ENCODE data around the gene PTPRO. TPM values are rescaled to one million over a fixed set of nuclear protein-coding genes. Genes with fewer than 3 reads are reported as not detected.

The PTPRO gene
- total RNA-seq, 4 donors from 2014 or later, result 0.19 to 0.94 (median 0.70) TPM

DNA sequence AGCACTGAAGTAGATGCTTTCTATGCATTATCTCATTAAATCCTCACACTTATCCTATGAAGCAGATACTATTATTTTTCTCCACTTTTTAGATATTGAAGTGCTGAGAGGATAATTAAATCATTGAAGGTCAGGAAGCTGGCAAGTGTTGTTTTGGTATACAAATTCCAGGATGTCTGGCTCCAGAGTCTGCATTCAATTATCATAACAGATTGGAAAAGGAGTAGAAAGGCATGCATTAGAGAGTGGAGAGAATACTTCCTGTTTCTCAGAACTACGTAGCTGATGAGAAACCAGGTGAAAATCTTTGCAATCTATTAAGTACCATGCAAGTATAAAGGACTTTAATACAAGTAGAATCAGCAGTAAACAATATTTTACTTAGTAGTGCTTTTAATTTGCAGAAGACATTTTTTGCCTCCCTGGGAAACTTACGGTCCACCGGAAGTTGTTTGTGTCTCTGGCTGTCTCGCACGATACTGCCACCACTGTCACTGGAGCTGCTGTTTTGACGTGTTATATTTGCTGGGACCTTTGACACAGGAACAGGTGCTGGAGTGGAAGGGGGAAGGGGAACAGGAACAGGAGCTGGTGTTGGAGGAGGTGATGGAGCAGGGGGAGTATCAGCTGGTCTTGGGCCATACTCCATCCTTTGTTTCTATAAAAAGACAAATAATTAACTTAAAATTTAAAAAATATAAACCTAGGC, 308.9 kb downstream of the PTPRO start:
- H3K4me3 ChIP-seq, result no peak overlapping the region

DNA sequence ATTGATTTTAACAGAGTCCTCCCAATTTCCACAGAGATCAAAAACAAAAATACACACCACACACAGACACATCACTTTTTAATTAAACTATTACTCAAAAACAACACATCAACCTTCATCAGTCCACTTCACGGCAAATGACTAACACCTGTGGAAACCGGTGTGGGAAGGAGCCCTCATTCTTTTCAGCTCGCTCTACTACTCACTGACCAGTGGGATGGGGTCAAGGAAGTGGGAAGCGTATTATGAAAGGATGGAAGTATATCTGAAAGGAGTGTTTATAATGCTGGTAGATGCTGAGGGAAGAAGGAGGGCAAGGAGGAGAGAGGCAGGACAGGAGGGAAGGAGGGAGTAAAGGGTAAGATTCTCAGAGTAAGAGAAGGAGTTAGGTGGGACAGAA, 310.4 kb downstream of the PTPRO start:
- DNase-seq (no peak), ATAC-seq (no peak)
- Histone ChIP-seq H3K4me1 (peaks cover 21 to 28% of the 10 kb centered on the region in 2 donors), H3K4me3 (no peak overlapping the region), H3K36me3 (no peaks in the 10 kb centered on the region), H3K27me3 (no peaks in the 10 kb centered on the region), H3K27ac (peak overlapping the region; percentile 0 to 51 (median 18)), H3K9me3 (no peaks in the 10 kb centered on the region)
- in situ Hi-C loops (cut with MboI; ENCODE audit: low sequenced_read_pairs in 4 of 4), result no loop called here
- intact Hi-C loops (cut with DNase I; ENCODE audit: low total_unique reads), result no loop called here
- no peak for TF ChIP-seq POLR2A (IDR thresholded peaks at IDR 0.05)
- TF ChIP-seq, protein P1, sequence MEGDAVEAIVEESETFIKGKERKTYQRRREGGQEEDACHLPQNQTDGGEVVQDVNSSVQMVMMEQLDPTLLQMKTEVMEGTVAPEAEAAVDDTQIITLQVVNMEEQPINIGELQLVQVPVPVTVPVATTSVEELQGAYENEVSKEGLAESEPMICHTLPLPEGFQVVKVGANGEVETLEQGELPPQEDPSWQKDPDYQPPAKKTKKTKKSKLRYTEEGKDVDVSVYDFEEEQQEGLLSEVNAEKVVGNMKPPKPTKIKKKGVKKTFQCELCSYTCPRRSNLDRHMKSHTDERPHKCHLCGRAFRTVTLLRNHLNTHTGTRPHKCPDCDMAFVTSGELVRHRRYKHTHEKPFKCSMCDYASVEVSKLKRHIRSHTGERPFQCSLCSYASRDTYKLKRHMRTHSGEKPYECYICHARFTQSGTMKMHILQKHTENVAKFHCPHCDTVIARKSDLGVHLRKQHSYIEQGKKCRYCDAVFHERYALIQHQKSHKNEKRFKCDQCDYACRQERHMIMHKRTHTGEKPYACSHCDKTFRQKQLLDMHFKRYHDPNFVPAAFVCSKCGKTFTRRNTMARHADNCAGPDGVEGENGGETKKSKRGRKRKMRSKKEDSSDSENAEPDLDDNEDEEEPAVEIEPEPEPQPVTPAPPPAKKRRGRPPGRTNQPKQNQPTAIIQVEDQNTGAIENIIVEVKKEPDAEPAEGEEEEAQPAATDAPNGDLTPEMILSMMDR (IDR thresholded peaks at IDR 0.05 in 4 of 5, conservative IDR thresholded peaks at IDR 0.05 in 1 of 5), result no peak

More for the DNA sequence above, 308.9 kb downstream of the PTPRO start:
- H3K9me3 ChIP-seq, result no peaks in the 10 kb centered on the region
- in situ Hi-C loops (cut with MboI; ENCODE audit: low sequenced_read_pairs in 4 of 4) (no loop called here), intact Hi-C loops (cut with DNase I; ENCODE audit: low total_unique reads) (no loop called here)
- no peaks in the 10 kb centered on the region for H3K27me3 ChIP-seq
- TF ChIP-seq POLR2A (IDR thresholded peaks at IDR 0.05), result no peak
- TF ChIP-seq, protein P1 (IDR thresholded peaks at IDR 0.05 in 4 of 5, conservative IDR thresholded peaks at IDR 0.05 in 1 of 5), result no peak
- peaks cover 24 to 29% of the 10 kb centered on the region in 2 donors for H3K4me1 ChIP-seq
- H3K36me3 ChIP-seq, result no peaks in the 10 kb centered on the region
- no peak for DNase-seq
- ATAC-seq, result no peak
- peak overlapping the region; percentile 45 to 79 (median 68) for H3K27ac ChIP-seq

DNA sequence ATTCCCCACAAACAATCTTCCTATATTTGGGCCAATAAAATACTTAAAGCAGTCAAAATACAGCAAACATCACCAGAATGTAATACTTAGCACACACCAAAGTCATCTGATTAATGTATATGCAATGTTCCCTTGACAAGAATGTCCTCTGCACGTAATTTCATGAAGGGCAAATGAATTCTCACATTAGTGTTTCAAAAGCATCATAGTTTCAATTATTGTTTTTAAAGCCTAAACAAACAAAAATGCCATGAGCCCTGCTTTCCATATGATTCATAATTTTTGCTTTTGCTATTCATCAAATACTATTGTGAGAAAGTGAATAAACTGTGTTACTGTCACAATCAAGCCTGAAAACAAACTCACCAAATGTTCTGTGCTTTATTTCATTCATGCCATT, 310.9 kb downstream of the PTPRO start:
- ATAC-seq (no peak), DNase-seq (no peak)
- Histone ChIP-seq H3K9me3 (no peaks in the 10 kb centered on the region), H3K4me1 (peaks cover 16 to 23% of the 10 kb centered on the region in 2 donors), H3K4me3 (no peak overlapping the region), H3K27me3 (no peaks in the 10 kb centered on the region), H3K27ac (peak overlapping the region; percentile 0 to 51 (median 18)), H3K36me3 (no peaks in the 10 kb centered on the region)
- intact Hi-C loops (cut with DNase I; ENCODE audit: low total_unique reads), result no loop called here
- in situ Hi-C loops (cut with MboI; ENCODE audit: low sequenced_read_pairs in 4 of 4), result no loop called here
- TF ChIP-seq POLR2A (IDR thresholded peaks at IDR 0.05), result no peak
- TF ChIP-seq, protein P1 (IDR thresholded peaks at IDR 0.05 in 4 of 5, conservative IDR thresholded peaks at IDR 0.05 in 1 of 5), result no peak

DNA sequence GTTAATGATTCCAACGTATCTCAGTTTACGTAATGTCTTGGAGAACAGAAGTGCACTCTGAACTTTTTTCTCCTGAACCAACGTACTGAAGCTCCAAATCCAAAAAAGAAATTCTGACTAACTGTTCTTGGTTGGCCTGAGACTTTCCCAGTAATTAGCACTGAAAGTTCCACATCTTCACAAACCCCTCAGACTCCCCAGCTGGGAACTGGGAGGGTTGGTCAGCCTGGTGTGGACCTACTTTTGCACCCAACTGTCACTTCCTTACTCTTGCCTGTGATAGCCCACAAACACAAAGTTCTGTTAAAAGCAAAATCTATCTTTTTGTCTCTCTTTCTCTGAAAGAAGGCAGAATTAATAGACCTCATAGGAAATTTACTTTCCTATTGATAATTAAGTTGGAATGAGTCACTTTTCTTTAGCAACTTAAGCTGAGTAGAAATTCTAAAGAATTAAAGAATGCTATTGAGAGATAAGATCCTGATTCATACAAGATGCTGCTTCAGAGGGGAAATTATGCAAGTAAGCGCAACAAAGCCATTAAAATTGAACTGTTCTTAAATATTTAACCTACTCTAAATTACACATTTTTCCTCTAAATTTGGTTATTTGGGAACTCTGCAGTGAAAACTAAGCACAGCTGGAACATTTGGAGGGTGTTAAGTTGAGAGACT, 311.8 kb downstream of the PTPRO start:
- DNase-seq, result no peak
- Histone ChIP-seq H3K27ac (peak overlapping the region; percentile 4 to 51 (median 24)), H3K36me3 (no peaks in the 10 kb centered on the region), H3K4me1 (peaks cover 8 to 14% of the 10 kb centered on the region in 2 donors), H3K4me3 (no peak overlapping the region), H3K9me3 (no peaks in the 10 kb centered on the region), H3K27me3 (no peaks in the 10 kb centered on the region)
- in situ Hi-C loops (cut with MboI; ENCODE audit: low sequenced_read_pairs in 4 of 4) (no loop called here), intact Hi-C loops (cut with DNase I; ENCODE audit: low total_unique reads) (no loop called here)
- TF ChIP-seq, protein P1 (IDR thresholded peaks at IDR 0.05 in 4 of 5, conservative IDR thresholded peaks at IDR 0.05 in 1 of 5), result no peak
- no peak for TF ChIP-seq POLR2A (IDR thresholded peaks at IDR 0.05)
- no peak for ATAC-seq

Data from gastrocnemius medialis (tissue), 4 donors.